Fibroblast of the aortic adventitia (primary cell): ENCODE measurements around the gene C16orf92. TPM values are rescaled to one million over a fixed set of nuclear protein-coding genes. Genes with fewer than 3 reads are reported as not detected.

ENCODE experiments used
- DNase-seq: peaks from one replicate; pipeline ENCODE4 v3.0.0-alpha.2; 2010; ENCODE audit warnings: low read depth
- H3K4me3 ChIP-seq: 2 replicates; pipeline ENCODE4 v1.5.1; 2011; ENCODE audit warnings: low read depth, mild to moderate bottlenecking, control low read depth, low read length, moderate library complexity
- total RNA-seq: library from RNA; depleted of rRNA; stranded (reverse); fragments of >200 nt; gene quantifications from 2 replicates; pipeline ENCODE4 v1.2.3, GENCODE V29; 2012; ENCODE audit warnings: low replicate concordance
- TF ChIP-seq, protein P1 (sequence below): IDR thresholded peaks from 2 replicates; pipeline ENCODE4 v1.5.1; 2011; ENCODE audit warnings: mild to moderate bottlenecking, low read length, control low read depth, inconsistent platforms; ENCODE audit not compliant: insufficient read depth

Gene C16orf92
- total RNA-seq, 1 donor: not detected

DNA sequence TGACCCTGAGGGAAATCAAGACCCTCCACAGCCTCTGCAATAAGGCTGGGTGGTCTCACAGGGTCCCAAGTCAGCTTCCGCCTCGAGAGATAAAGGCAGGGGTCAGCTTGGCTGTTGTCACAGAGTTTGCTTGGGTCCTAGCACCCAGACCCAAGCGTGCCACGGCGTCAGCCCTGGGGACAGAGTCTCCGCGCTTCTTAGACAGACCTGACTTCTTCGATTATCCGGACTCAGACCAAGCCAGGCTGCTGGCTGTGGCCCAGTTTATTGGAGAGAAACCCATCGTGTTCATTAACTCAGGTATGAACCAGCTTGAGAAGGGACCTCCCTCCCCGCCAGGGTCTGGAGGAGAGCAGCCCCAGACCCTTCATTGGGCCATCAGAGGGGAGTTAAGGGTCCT is 588 bp downstream of the C16orf92 start:
- no peak overlapping the region for H3K4me3 ChIP-seq

DNA sequence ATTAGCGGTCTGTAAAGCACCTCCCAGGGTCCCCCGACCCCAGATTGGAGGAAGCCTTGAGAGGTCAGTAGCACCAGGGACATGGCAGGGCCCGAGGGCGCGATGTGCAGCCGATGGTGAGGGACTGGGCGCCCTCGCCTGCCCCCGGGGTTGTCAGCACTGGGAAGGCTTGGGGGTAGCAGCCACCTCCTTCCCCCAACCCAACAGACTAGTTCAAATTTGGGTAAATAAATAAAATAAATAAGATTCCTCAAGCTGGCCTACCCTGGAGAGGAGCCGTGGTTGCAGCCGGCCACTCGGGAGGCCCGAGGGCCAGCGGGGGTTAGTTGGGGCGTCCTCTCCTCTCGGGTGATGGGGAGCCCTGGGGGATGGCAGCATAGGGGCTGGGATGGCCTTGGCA is 1.5 kb downstream of the C16orf92 start:
- no peak overlapping the region for H3K4me3 ChIP-seq
- TF ChIP-seq, protein P1, sequence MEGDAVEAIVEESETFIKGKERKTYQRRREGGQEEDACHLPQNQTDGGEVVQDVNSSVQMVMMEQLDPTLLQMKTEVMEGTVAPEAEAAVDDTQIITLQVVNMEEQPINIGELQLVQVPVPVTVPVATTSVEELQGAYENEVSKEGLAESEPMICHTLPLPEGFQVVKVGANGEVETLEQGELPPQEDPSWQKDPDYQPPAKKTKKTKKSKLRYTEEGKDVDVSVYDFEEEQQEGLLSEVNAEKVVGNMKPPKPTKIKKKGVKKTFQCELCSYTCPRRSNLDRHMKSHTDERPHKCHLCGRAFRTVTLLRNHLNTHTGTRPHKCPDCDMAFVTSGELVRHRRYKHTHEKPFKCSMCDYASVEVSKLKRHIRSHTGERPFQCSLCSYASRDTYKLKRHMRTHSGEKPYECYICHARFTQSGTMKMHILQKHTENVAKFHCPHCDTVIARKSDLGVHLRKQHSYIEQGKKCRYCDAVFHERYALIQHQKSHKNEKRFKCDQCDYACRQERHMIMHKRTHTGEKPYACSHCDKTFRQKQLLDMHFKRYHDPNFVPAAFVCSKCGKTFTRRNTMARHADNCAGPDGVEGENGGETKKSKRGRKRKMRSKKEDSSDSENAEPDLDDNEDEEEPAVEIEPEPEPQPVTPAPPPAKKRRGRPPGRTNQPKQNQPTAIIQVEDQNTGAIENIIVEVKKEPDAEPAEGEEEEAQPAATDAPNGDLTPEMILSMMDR: no peak
- no peak for DNase-seq

More for the DNA sequence above, 588 bp downstream of the C16orf92 start:
- DNase-seq: no peak
- TF ChIP-seq, protein P1: no peak

DNA sequence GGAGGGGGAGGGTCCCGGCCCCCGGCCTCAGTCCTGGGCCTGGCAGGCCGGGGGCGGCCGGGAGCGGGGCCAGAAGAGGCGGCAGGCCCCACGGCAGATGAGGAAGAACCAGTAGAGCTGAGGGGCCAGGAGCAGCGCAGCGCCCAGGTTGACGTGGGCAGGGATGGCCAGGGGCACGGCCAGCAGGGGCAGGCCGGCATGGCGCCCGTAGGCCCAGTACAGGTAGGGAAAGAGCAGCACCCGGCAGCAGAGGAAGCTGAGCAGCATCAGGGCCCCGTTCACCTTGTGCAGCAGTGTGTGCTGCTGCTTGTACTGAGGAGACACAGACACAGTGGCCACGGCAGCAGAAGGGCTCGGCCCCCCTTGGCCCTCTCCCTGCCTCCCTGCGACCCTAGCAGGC is 2.2 kb downstream of the C16orf92 start:
- TF ChIP-seq, protein P1: no peak
- H3K4me3 ChIP-seq: no peak overlapping the region
- DNase-seq: no peak

DNA sequence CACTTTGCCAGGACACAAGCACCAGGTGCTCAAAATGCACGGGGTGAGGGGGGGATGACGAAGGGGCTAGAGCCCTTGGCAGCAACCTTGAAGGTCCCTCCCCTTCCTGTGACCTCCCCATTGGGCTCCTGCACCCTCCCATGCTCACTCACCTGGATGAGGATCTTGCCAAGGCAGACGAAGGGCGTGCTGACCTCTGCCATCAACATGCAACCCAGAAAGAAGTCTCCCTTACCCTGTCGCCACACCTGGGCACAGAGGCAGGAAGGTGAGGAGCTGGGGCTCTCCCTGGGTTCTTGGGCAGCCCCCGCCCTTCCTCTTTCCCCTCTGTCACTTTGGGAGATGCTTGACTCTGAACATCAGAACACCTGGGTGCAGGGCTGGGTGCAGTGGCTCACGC is 2.6 kb downstream of the C16orf92 start:
- TF ChIP-seq, protein P1: no peak
- DNase-seq: no peak

DNA sequence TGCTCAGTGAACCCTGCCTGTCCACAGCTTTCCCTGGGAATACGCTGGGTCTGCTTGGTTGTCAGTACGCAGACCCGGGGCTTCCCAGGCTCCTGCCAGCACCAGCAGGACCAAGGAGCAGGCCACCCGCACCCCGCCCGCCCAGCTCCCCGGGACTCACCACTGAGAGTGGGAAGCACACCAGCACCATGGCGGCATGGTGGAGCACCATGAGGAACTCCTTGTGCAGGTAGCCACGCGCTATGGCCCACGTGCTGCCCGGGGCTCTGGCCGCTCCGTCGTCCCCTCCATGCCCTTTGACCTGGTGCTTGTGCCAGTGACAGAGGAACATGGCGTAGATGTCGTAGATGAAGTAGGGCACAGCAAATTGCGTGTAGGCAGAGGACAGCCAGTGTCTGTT is 3.5 kb downstream of the C16orf92 start:
- DNase-seq: no peak
- H3K4me3 ChIP-seq: no peak overlapping the region
- TF ChIP-seq, protein P1: no peak

More for the DNA sequence above, 2.6 kb downstream of the C16orf92 start:
- H3K4me3 ChIP-seq: no peak overlapping the region

DNA sequence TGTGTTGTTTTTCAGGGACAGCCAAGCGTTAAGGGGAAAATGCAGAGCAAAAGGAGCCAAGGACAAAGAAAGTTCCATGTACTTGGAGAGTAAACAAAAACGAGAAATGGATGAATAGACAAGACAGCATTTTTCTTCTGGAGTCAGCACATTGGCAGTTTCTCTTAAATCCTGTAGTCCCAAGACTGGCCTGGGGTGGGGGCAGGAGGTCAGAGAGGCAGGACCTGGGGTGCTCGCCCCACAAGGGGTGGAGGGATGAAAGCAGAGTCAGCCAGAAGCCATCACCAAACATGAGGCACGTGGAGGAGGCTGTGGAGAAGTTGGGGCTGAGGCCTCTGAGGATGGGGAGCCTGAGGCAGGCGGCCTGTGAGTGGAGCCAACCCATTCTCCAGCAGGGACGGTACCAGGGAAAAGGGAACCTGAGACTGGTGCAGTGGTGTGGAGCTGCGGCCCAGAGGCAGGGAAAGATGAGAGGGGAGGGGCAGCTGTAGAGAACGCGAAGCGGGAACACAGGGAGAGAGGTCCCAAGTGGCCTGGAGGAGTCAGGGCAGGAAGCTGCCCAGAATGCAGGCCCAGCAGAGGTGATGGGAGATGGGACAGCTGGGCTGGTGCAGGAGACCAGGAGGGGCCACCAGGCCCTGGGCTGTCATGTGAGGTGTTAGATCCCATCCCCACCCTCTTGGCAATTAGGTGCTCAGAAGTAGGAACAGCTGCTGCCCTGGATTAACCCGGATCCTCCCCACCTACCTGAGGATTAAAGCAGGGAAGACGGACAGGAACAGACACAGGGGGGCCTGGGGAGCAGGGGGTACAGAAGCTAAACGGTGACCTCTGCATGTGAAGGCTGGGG is 4.8 kb downstream of the C16orf92 start:
- H3K4me3 ChIP-seq: no peak overlapping the region
- no peak for DNase-seq
- TF ChIP-seq, protein P1: no peak
